ENCODE measurements around the gene RSPO4.

Gene RSPO4

DNA sequence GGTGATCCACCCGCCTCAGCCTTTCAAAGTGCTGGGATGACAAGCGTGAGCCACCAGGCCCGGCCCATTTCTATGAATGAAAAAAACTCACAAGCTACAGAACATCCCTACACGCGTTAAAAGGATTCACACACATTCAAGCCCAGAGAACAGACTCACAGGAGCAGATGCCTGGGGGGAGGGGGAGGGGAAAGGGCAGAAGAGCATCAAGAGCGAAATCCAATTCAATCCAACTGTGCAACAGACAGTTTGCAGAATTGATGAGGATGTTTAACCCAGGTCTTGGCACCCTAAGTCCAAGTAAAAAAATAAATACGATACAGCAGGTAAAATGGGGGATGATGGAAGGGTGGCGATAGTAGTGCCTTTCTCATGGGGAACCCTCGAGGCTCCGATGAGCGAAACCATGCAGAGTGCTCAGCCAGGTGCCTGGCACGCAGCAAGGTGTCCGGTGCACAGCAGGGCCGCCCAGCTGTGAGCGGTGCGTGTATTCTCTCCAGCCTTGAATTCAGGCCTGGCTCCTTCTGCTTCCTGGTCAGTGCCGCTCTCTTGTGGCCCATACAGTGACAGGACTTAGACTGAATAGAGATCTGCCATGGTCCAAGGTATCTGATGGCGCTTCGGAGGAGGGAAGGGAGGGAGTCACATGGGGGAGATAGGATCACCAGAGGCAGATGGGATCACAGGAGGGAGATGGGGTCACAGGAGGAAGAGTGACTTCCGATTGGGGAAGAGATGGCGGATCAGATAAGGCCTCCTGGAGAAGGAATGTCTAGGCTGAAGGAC, 50.5 kb downstream of the RSPO4 start:
- no peak for DNase-seq (ENCODE audit: extremely low read depth, low read depth)
- TF ChIP-seq, protein P1, sequence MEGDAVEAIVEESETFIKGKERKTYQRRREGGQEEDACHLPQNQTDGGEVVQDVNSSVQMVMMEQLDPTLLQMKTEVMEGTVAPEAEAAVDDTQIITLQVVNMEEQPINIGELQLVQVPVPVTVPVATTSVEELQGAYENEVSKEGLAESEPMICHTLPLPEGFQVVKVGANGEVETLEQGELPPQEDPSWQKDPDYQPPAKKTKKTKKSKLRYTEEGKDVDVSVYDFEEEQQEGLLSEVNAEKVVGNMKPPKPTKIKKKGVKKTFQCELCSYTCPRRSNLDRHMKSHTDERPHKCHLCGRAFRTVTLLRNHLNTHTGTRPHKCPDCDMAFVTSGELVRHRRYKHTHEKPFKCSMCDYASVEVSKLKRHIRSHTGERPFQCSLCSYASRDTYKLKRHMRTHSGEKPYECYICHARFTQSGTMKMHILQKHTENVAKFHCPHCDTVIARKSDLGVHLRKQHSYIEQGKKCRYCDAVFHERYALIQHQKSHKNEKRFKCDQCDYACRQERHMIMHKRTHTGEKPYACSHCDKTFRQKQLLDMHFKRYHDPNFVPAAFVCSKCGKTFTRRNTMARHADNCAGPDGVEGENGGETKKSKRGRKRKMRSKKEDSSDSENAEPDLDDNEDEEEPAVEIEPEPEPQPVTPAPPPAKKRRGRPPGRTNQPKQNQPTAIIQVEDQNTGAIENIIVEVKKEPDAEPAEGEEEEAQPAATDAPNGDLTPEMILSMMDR (IDR thresholded peaks at IDR 0.05; ENCODE audit: low read depth, low read length): no peak

DNA sequence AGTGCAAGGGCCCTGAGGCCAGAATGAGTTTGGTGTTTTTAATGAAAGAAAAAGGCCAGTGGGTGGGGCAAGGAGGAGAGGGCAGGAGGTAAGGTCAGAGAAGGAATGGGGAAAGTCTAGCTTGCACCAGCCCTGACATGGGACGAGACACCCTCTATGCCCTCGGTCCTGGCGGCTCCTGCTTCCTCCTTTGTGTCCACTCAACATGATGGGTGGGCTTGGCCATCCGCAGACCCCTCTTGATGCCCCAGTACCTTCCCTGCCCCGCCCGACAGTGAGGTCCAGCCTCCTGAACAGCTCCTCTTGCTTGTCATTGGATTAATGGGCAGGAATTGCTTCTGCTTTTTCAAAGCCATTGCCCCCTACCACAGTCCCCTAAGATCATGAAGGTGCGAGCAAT, 52.4 kb downstream of the RSPO4 start:
- no peak for DNase-seq (ENCODE audit: extremely low read depth, low read depth)
- TF ChIP-seq, protein P1 (IDR thresholded peaks at IDR 0.05; ENCODE audit: low read depth, low read length): no peak

DNA sequence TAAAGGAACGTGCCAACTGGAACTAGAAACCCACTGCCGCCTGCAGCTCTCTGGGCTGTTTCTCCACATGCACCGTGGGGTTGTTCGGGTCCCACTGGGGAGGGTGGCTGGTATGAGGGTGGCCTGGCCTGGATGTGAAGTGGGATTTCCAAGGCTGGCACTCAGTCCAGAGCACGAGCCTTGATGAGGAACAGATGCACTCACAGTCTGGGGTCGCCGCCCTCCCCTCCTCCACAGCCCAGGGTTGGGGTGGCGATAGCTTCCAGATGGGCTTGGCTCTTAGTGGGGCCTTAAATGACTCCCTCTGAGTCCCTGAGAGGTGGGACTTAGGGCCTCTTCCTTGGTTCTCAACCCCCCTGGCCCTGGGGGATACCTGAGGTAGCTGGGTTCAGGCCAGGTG, 55.3 kb downstream of the RSPO4 start:
- no peak for DNase-seq (ENCODE audit: extremely low read depth, low read depth)

DNA sequence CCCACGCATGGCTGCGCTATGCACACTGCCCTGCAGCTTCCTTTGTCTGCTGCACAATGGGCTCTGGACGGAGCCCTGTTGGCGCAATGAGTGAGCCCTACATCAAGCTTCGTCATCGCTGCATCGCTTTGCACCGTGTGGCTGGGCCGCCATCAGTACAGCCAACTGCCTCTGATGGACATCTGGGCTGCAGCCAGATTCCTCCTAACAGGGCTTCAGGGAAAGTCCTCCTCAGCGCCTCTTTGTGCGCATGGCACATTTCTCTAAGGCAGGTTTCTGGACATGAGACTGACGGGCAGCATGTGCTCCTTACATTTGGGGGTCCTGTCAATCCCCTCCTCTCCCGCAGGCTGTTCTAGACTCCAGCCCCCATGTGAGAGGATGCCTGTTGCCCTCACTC, 56.3 kb downstream of the RSPO4 start:
- TF ChIP-seq, protein P1 (IDR thresholded peaks at IDR 0.05; ENCODE audit: low read depth, low read length): no peak
- DNase-seq (ENCODE audit: extremely low read depth, low read depth): no peak

More for the DNA sequence above, 55.3 kb downstream of the RSPO4 start:
- TF ChIP-seq, protein P1 (IDR thresholded peaks at IDR 0.05; ENCODE audit: low read depth, low read length): no peak

DNA sequence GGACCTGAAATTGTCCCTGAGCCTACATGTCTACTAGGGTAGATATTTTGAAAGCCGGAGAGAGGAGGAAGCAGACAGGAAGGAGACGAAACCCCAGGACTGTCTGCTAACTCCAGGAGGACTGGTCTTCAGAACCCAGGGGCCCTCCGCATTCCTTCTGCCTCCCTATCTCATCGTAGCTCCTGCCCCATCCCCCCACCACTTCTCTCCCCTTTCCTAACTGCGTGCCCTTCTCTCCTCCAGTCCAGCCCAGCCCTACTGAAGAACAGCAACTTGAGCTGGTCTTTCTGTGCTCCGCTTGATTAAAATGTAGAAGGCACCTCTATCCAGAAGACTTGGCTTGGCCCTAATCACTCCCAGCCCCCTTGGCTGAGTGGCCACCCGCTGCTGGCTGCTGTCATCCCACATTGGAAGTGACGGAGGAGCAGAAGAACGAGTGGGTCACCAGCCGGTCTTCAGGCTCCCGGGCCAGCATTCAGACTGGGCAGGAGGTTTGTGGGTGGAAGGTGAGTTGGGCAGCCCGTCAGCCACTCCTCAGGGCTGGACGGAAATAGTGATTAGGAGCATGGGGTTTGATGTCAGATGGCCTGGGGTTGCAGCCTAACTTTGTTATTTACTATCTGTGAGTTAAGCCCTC, 57.2 kb downstream of the RSPO4 start:
- no peak for DNase-seq (ENCODE audit: extremely low read depth, low read depth)
- TF ChIP-seq, protein P1 (IDR thresholded peaks at IDR 0.05; ENCODE audit: low read depth, low read length): no peak

DNA sequence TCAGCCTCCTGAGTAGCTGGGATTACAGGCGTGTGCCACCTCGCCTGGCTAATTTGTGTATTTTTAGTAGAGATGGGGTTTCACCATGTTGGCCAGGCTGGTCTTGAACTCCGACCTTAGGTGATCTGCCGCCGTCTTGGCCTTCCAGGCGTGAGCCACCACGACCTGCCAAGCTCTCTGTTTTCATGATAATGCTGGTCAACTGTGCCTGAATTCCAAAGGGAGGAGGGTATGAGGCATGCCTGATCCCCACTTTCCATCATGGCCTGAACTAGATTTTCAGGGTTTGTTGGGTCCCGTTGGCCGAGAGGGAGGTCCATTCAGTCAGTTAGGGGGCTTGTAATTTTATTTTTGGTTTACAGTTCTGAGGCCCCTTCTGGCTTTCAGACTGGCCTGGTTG, 58.0 kb downstream of the RSPO4 start:
- TF ChIP-seq, protein P1 (IDR thresholded peaks at IDR 0.05; ENCODE audit: low read depth, low read length): no peak
- no peak for DNase-seq (ENCODE audit: extremely low read depth, low read depth)

DNA sequence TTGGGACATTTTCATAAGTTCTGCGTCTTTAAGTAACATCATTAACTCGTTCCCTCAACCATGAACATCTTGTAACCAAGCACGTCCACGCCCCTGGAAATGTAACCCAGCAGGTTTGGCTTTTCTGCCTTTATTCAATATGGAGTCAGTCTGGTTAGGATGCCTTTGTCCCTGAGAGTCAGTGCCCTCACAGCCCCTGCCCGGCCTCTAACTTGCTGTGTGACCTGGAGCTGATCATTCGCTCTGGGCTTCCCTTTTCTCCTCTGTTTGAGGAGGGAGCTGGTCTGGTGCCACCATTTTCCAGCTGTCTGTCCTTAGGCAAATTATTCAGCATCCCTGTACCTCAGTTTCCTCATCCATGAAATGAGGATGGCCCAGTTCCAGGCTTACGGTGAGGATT, 59.5 kb downstream of the RSPO4 start:
- DNase-seq (ENCODE audit: extremely low read depth, low read depth): no peak
- TF ChIP-seq, protein P1 (IDR thresholded peaks at IDR 0.05; ENCODE audit: low read depth, low read length): no peak

Data from AG09319 (cell line).